H9 (cell line): ENCODE results near the gene IFI44L. TPM values are rescaled to one million over a fixed set of nuclear protein-coding genes. Genes with fewer than 3 reads are reported as not detected.

Source experiments
- DNase-seq: peaks from one replicate; pipeline ENCODE4 v3.0.0-alpha.2; 2017
- H2AFZ ChIP-seq: one replicate; pipeline ENCODE4 v1.6.1; 2013; ENCODE audit warnings: mild to moderate bottlenecking, low read length, control low read depth, moderate library complexity
- H2AK5ac ChIP-seq: 2 replicates; pipeline ENCODE4 v1.6.1; 2013; ENCODE audit warnings: low read length, control low read depth, mixed read lengths; ENCODE audit not compliant: insufficient read length
- H2BK120ac ChIP-seq: one replicate; pipeline ENCODE4 v1.6.1; 2013; ENCODE audit warnings: low read depth, mild to moderate bottlenecking, low read length, control low read depth, inconsistent platforms; ENCODE audit not compliant: poor library complexity, severe bottlenecking
- H2BK12ac ChIP-seq: 2 replicates; pipeline ENCODE4 v1.6.1; 2013; ENCODE audit warnings: low read length, control low read depth, mixed read lengths, low read depth; ENCODE audit not compliant: insufficient read length
- H2BK15ac ChIP-seq: 2 replicates; pipeline ENCODE4 v1.6.1; 2013; ENCODE audit warnings: low read depth, low read length, control low read depth
- H2BK20ac ChIP-seq: one replicate; pipeline ENCODE4 v1.6.1; 2013; ENCODE audit warnings: low read depth, mild to moderate bottlenecking, low read length, control low read depth, inconsistent platforms; ENCODE audit not compliant: poor library complexity, severe bottlenecking
- H2BK5ac ChIP-seq: 2 replicates; pipeline ENCODE4 v1.6.1; 2013; ENCODE audit warnings: low read length, control low read depth, mixed read lengths; ENCODE audit not compliant: insufficient read length
- H3K14ac ChIP-seq: 2 replicates; pipeline ENCODE4 v1.6.1; 2013; ENCODE audit warnings: low read length, control low read depth; ENCODE audit not compliant: insufficient read depth
- H3K18ac ChIP-seq: 2 replicates; pipeline ENCODE4 v1.6.1; 2013; ENCODE audit warnings: low read depth, mild to moderate bottlenecking, mixed read lengths, low read length, control low read depth; ENCODE audit not compliant: insufficient read length
- H3K23ac ChIP-seq: 2 replicates; pipeline ENCODE4 v1.6.1; 2013; ENCODE audit warnings: low read length, control low read depth, mixed read lengths, low read depth; ENCODE audit not compliant: insufficient read length
- H3K23me2 ChIP-seq: 2 replicates; pipeline ENCODE4 v1.6.1; 2013; ENCODE audit warnings: low read depth, mild to moderate bottlenecking, mixed read lengths, low read length, control low read depth; ENCODE audit not compliant: insufficient read length, poor library complexity, severe bottlenecking
- H3K27ac ChIP-seq: 2 replicates; pipeline ENCODE4 v1.5.1; 2013; ENCODE audit warnings: low read length, control low read depth, mixed read lengths, low read depth; ENCODE audit not compliant: insufficient read length
- H3K27me3 ChIP-seq: 2 replicates; pipeline ENCODE4 v1.6.1; 2013; ENCODE audit warnings: low read length, control low read depth, inconsistent platforms; ENCODE audit not compliant: insufficient read depth
- H3K4ac ChIP-seq: 2 replicates; pipeline ENCODE4 v1.6.1; 2013; ENCODE audit warnings: low read depth, mild to moderate bottlenecking, control low read depth, inconsistent platforms, low read length, moderate library complexity
- H3K4me1 ChIP-seq: 2 replicates; pipeline ENCODE4 v1.6.1; 2013; ENCODE audit warnings: low read length, control low read depth, inconsistent platforms; ENCODE audit not compliant: insufficient read depth
- H3K4me2 ChIP-seq: 2 replicates; pipeline ENCODE4 v1.6.1; 2013; ENCODE audit warnings: low read length, control low read depth, mixed read lengths; ENCODE audit not compliant: insufficient read length, insufficient read depth
- H3K56ac ChIP-seq: 2 replicates; pipeline ENCODE4 v1.6.1; 2013; ENCODE audit warnings: low read depth, mild to moderate bottlenecking, mixed read lengths, low read length, control low read depth; ENCODE audit not compliant: insufficient read length
- H3K79me1 ChIP-seq: 2 replicates; pipeline ENCODE4 v1.6.1; 2013; ENCODE audit warnings: low read depth, mild to moderate bottlenecking, moderate library complexity, low read length, control low read depth, inconsistent platforms; ENCODE audit not compliant: insufficient read depth, poor library complexity, severe bottlenecking
- H3K79me2 ChIP-seq: 2 replicates; pipeline ENCODE4 v1.6.1; 2013; ENCODE audit warnings: low read length, control low read depth, inconsistent platforms; ENCODE audit not compliant: insufficient read depth
- H3K9ac ChIP-seq: 2 replicates; pipeline ENCODE4 v1.6.1; 2013; ENCODE audit warnings: low read length, control low read depth, mixed read lengths; ENCODE audit not compliant: insufficient read length; ENCODE audit errors: extremely low read depth
- H3K9me3 ChIP-seq: one replicate; pipeline ENCODE4 v1.6.1; 2013; ENCODE audit warnings: low read depth, low read length, inconsistent platforms; ENCODE audit not compliant: control insufficient read depth
- H3T11ph ChIP-seq: one replicate; pipeline ENCODE4 v1.6.1; 2013; ENCODE audit warnings: mild to moderate bottlenecking, low read length, control low read depth, inconsistent platforms
- H4K20me1 ChIP-seq: one replicate; pipeline ENCODE4 v1.6.1; 2013; ENCODE audit not compliant: control insufficient read depth, insufficient read length, insufficient read depth
- H4K5ac ChIP-seq: 2 replicates; pipeline ENCODE4 v1.6.1; 2013; ENCODE audit warnings: low read depth, mild to moderate bottlenecking, mixed read lengths, low read length, control low read depth; ENCODE audit not compliant: insufficient read length
- H4K8ac ChIP-seq: replicated peaks from 2 replicates; pipeline ENCODE4 v1.6.1; 2013; ENCODE audit warnings: low read length, control low read depth, mixed read lengths, low read depth; ENCODE audit not compliant: insufficient read length
- H4K91ac ChIP-seq: 2 replicates; pipeline ENCODE4 v1.6.1; 2013; ENCODE audit warnings: low read depth, mild to moderate bottlenecking, moderate library complexity, mixed read lengths, low read length, control low read depth; ENCODE audit not compliant: insufficient read length
- H3K27ac Mint-ChIP-seq, 3 experiments: 2 replicates in 2 of 3; 3 replicates in 1 of 3; pipeline ENCODE4 v1.8.0; 2020 to 2021; ENCODE audit warnings: mixed read lengths in 3 of 3, mild to moderate bottlenecking in 1 of 3, moderate library complexity in 1 of 3
- H3K27me3 Mint-ChIP-seq: 2 replicates; pipeline ENCODE4 v1.8.0; 2021; ENCODE audit warnings: low read depth, mild to moderate bottlenecking, moderate library complexity, mixed read lengths
- H3K36me3 Mint-ChIP-seq, 3 experiments: 2 replicates in 2 of 3; 3 replicates in 1 of 3; pipeline ENCODE4 v1.8.0; 2020 to 2021; ENCODE audit warnings: low read depth in 3 of 3, mixed read lengths in 3 of 3; ENCODE audit not compliant: insufficient read depth in 1 of 3
- H3K4me1 Mint-ChIP-seq, 2 experiments: 2 replicates each; pipeline ENCODE4 v1.8.0; 2020; ENCODE audit warnings: mixed read lengths in 2 of 2
- H3K4me3 Mint-ChIP-seq, 2 experiments: 2 replicates in 1 of 2; 3 replicates in 1 of 2; pipeline ENCODE4 v1.8.0; 2020 to 2021; ENCODE audit warnings: mild to moderate bottlenecking in 2 of 2, mixed read lengths in 2 of 2, moderate library complexity in 1 of 2
- H3K9me3 Mint-ChIP-seq, 2 experiments: 2 replicates in 1 of 2; 3 replicates in 1 of 2; pipeline ENCODE4 v1.8.0; 2020; ENCODE audit warnings: mild to moderate bottlenecking in 2 of 2, mixed read lengths in 2 of 2, moderate library complexity in 1 of 2
- WGBS: extraction: QIAGEN DNeasy Blood & Tissue Kit; methylation state at CpG from one replicate; pipeline ENCODE4 v1.1.7; 2013; ENCODE audit warnings: missing lambda C conversion rate, low lambda C conversion rate, mixed read lengths; ENCODE audit not compliant: insufficient read length; ENCODE audit errors: extremely low coverage; 5-methylcytosine and 5-hydroxymethylcytosine counted together
- total RNA-seq: library from RNA; stranded (reverse); gene quantifications from 2 replicates; pipeline ENCODE4 v1.2.1, GENCODE V29; 2021
- TF ChIP-seq, protein P1 (sequence below): fragments of 200-600 bp; sonication (generic); conservative IDR thresholded peaks from 3 replicates; pipeline ENCODE4 v1.8.0; 2021; ENCODE audit warnings: antibody characterized with exemption, mild to moderate bottlenecking

The IFI44L gene
- total RNA-seq, 1 experiment from 2014 or later, result not detected

DNA sequence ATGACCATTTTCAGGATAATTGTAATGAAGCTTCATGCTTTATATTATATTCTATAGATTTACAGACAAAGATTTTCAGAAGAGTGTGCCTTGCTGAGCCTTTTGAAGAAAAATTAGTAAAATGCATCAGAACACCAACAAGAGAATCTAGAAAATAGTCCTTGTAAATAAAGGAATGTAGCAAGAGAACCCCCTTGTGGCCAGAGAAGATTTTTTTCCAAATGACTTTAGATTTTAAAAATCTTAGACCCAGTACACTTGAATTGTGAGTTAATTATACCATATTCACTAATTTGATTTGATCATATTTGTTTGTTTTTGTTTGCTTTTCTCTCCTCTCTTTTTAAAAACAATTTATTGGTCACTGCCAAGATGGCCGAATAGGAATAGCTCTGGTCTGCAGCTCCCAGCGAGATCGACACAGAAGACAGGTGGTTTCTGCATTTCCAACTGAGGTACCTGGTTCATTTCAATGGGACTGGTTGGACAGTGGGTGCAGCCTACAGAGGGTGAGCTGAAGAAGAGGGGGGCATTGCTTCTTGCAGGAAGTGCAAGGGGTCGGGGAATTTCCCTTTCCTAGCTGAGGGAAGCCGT lies 12.8 kb upstream of the IFI44L start:
- Histone ChIP-seq H4K8ac (no peak overlapping the region), H2AFZ (no peak overlapping the region), H3K4ac (no peak overlapping the region), H3K9me3 (no peaks in the 10 kb centered on the region), H3K79me2 (no peaks in the 10 kb centered on the region), H2BK12ac (no peak overlapping the region), H3K23me2 (no peaks in the 10 kb centered on the region), H4K20me1 (no peaks in the 10 kb centered on the region), H3K9ac (no peak overlapping the region), H2BK5ac (no peak overlapping the region), H3K56ac (no peak overlapping the region), H4K5ac (no peak overlapping the region), H3K23ac (no peak overlapping the region), H2BK120ac (no peak overlapping the region), H3K14ac (no peak overlapping the region), H3T11ph (no peak overlapping the region), H3K4me2 (no peak overlapping the region), H3K18ac (no peak overlapping the region), H3K79me1 (no peaks in the 10 kb centered on the region), H2BK15ac (no peak overlapping the region), H3K27me3 (no peaks in the 10 kb centered on the region), H2BK20ac (no peak overlapping the region), H3K27ac (no peak overlapping the region), H2AK5ac (no peak overlapping the region), H3K4me1 (no peaks in the 10 kb centered on the region), H4K91ac (no peak overlapping the region)
- no peaks in the 10 kb centered on the region for H3K36me3 Mint-ChIP-seq
- H3K27ac Mint-ChIP-seq, result no peak overlapping the region; a peak in 1 of 7 replicates
- no CpG with 5 or more reads among the region's 5 CpGs for WGBS
- no peaks in the 10 kb centered on the region; a peak in 1 of 4 replicates for H3K4me1 Mint-ChIP-seq
- no peak overlapping the region for H3K4me3 Mint-ChIP-seq
- DNase-seq, result no peak
- TF ChIP-seq, protein P1, sequence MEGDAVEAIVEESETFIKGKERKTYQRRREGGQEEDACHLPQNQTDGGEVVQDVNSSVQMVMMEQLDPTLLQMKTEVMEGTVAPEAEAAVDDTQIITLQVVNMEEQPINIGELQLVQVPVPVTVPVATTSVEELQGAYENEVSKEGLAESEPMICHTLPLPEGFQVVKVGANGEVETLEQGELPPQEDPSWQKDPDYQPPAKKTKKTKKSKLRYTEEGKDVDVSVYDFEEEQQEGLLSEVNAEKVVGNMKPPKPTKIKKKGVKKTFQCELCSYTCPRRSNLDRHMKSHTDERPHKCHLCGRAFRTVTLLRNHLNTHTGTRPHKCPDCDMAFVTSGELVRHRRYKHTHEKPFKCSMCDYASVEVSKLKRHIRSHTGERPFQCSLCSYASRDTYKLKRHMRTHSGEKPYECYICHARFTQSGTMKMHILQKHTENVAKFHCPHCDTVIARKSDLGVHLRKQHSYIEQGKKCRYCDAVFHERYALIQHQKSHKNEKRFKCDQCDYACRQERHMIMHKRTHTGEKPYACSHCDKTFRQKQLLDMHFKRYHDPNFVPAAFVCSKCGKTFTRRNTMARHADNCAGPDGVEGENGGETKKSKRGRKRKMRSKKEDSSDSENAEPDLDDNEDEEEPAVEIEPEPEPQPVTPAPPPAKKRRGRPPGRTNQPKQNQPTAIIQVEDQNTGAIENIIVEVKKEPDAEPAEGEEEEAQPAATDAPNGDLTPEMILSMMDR, result peak; percentile 75
- H3K9me3 Mint-ChIP-seq, result no peaks in the 10 kb centered on the region; a peak in 1 of 5 replicates
- H3K27me3 Mint-ChIP-seq, result peaks cover 21% of the 10 kb centered on the region
